ENCODE results near the gene ATP8B4.

Gene ATP8B4

DNA sequence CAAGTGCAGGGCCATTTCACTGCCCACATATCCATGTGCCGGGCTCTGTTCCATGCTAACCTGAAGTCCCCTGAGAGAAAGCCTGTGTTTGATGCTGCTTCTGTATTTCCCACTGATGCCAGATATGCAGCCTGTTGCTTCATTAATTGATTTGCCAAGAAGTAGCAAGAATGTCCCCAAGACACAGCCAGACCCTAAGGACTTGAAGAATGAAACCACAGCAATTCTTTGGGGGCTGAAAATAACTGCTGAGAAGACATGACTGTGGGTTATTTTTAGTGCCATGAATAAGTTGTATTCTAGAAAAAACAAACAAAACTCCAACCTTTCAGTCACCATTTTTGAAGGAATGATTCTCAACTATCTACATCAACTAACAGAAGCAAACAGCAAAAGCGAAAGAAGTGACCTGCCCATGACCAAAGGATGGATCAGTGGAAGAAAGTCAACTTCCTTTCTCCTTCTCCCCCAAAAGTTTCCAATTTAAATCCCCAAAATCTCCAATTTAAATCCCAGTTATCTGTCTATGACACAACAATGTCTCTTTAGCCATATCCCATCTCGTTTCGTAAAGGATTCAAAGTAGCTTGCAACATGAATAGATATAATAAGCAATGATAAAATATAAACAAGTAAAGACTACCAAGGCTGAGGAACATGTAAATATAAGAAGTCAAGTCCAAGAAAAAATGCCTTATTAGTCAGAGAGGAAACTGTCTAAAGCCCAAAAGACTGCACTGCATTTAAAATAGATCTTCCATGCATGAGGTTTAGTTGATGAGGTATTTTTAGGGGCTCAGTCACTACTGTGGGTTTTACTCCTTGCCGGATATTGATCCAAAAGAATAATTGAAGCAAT is 271.4 kb downstream of the ATP8B4 start:
- no peak for DNase-seq

- no peak for DNase-seq
These were observed 274.6 kb downstream of the ATP8B4 start for GRCh38 chr15:49844390-49844789.

DNA sequence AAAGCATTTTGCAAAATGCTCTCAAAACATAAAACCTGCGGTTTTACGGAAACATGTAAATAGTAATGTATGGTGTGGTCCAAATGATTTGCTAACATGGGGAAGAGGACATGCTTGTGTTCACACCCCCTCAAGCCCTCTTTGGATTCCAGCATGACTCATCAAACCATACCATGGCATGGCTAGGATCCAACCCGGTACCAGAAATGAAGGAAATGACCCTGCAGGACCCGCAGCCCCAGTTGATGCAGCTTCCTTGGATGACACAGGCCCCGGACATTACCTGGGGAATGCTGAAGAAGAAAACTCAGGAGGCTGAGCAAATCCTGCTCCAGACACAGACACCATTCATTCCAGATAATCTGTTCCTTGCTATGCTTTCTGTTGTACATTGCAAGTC is 275.3 kb downstream of the ATP8B4 start:
- DNase-seq, result no peak

DNA sequence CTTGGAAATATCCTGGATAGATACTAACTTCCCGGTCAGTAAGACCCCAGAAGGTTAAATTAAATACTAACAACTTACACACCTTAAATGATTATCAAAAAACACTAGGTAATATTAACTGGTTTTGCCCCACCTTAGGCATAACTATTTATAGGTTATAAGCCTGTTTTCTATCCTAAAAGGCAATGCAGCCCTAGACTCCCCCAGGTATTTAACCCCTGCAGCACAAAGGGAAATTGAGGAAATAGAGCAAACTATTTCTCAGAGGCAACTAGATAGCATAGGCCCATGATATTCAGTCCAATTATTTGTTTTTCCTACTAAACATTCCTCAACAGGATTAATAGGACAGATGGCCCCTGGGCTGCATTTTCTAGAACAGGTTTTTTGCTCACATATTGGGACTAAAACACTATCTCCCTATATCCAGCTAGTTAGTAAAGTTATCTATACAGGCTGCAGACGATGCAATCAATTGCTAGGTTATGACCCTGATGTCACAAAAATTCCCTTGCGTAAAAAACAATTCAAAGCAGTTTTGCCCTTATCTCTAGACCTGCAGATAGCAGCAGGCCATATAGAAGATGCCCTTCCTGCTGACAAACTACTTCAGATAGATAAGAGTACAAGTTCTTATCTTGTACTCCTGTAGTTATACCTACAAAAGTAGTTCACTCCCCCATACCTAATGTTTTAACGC is 276.9 kb downstream of the ATP8B4 start:
- DNase-seq, result no peak

DNA sequence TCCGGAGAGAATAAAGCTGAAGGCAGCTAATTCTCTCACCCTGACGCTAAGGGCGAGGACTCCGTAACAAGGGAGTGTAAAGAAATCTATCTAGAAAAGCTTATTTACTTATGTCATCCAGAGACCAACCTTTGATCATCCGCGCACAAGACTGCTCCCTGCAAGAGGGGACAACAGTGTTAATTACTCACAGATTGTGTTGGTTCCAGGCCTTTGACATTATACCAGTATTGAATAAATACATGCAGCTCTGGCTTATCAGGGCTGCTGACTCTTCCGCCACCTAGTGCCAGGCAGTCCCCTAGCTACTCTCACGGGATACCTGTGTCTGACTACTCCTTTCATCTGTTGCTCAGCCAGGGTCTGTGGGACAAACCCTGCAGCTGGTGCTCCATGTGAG is 286.5 kb downstream of the ATP8B4 start:
- peak; percentile 1 for DNase-seq

DNA sequence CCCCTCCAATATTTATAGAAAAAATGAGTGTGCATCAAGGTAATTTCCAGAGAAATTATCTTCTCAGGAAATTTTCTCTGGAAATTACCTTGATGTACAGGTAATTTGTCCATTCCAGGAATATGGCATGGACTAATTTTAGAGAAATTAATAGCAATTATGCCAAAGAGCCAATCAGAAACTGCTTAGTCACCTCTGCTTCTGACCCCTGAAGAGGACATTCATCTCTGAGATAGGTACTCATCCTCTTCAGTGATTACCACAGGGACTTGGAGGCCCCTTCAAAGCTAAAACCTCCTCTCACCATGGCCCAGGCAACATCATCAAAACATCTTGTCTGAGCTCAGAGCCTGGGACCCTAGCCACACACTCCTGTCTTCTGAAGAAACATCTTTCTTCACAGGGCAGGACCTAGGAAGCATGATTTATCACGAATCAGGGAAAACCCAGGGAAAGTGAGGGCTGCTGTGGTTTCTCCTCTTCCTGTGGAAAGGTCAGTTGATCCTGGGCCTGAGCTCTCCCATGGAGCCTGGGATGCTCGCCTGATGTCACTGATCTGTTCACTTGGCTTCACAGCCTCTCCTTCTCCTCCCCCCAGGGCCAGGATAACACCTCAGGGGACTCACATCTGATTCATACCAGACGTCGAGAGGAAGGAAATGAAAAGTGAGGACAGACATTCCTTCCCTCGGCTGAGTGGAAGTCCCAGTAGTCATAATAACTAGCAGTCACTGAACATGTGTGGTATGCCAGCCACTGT is 287.6 kb downstream of the ATP8B4 start:
- DNase-seq, result no peak

DNA sequence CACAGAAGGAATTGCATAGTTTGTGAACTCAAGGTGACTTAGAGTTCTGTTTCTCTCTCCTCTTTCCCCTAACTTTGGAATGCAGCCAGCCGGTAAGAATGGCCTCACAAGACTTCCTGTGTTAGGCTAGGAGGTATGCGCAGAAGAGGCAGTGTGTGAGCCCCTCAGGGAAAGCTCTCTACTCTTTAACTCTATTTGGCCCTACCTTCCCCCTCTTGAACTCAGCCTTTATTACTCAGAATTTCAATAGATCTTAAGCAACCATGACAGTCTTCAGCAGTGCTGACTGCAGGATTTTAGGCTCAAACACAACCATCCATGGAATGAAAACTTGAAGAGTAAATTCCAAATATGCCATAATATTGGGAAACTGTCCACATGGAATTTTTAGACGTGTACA is 288.6 kb downstream of the ATP8B4 start:
- no peak for DNase-seq

GRCh38 chr15:49827311-49827710 is 291.7 kb downstream of the ATP8B4 start:
- DNase-seq, result no peak

DNA sequence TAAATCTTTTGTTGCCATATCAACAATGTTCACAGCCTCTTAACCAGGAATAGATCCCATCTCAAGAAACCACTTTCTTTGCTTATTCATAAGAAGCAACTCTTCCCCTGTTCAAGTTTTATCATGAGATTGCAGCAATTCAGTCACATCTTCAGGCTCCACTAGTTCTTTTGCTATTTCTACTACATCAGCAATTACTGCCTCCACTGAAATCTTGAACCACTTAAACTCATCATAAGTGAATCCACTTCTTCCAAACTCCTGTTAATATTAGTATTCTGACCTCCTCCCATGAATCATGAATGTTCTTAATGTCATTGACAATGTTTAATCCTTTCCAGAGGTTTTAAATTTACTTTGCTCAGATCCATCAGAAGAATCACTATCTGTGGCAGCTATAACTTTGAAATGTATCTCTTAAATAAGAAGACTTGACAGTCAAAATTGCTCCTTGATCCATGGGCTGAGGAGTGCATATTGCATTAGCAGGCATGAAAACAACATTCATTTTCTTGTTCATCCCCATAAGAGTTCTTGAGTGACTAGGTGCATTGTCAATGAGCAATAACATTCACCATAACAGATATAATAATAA is 292.3 kb downstream of the ATP8B4 start:
- DNase-seq, result no peak

DNA sequence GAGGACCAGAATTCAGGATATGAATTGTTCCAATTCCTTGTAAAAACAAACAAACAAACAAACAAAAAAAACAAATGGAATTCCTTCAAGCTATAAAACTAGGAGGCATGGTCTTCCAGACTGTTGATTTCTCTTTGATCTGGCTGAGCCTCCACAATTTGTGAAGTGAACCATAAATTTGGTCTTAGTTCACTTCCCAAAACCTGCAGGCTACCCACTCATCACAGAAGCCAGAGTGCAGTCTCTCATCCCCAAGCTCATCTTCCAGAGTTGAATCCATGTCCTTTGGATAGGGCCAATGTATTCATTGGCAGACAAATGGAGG is 294.3 kb downstream of the ATP8B4 start:
- no peak for DNase-seq

GRCh38 chr15:49823987-49824774 is 294.9 kb downstream of the ATP8B4 start:
- no peak for DNase-seq

DNA sequence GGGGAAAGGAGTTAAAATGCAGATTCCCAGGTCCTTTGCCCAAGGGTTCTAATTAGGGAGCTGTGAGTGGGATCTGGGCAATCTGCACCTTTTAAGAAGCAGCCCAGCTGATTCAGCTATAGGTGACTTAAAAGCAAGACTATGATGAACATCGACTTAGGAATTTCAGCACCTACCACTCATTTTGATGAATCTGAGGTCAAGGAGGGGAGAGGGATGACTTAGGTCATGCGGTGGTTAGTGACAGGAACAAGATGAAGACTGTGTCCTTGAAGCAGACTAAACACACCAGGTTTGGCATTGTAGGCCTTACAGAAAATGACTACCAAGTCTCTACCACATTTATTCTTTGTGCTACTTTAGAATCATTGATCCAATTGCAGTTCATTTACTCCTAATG is 301.9 kb downstream of the ATP8B4 start:
- DNase-seq, result no peak

DNA sequence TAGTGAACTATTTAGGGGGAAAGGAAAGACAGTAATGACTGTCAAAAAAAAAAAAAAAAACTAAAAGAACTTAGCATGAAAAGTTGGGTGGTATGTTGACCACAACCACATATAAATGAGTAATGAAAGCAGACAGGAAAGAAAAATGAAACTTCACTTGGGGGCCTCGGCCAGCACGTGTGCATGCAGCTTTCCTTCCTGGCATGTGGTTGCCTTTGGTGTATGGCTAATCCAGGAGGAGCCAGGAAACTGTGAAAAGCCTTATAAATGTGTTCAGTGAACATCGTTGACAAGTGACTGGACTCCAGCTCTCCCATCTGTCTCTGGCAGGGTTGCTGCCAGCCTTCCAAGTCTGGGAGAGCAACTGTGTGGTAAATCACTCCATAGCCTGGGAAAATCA is 303.1 kb downstream of the ATP8B4 start:
- peak; percentile 6 for DNase-seq

GRCh38 chr15:49815526-49815925 is 303.5 kb downstream of the ATP8B4 start:
- no peak for DNase-seq

DNA sequence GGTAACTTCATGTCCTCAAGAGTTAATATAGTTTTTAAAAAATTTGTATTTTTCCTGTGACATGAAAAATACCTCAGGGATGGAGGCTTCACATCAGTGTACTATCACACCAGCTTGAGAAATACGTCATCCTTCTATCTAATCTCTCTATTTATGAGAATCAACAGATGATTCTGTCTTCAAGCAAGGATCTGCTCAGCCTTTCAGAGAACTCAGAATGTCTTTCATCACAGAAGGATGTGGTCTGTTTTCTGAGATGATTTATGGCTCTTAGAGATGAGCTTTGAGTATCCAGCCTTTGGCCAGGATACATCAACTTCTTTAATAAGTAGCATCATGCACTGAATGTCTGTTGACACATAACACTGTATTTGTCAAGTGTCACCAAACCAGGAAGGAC is 304.3 kb downstream of the ATP8B4 start:
- DNase-seq, result no peak

- DNase-seq, result no peak
These were observed 305.4 kb downstream of the ATP8B4 start for GRCh38 chr15:49813625-49814024.

- DNase-seq, result no peak
These were observed 308.3 kb downstream of the ATP8B4 start for GRCh38 chr15:49810720-49811119.

DNA sequence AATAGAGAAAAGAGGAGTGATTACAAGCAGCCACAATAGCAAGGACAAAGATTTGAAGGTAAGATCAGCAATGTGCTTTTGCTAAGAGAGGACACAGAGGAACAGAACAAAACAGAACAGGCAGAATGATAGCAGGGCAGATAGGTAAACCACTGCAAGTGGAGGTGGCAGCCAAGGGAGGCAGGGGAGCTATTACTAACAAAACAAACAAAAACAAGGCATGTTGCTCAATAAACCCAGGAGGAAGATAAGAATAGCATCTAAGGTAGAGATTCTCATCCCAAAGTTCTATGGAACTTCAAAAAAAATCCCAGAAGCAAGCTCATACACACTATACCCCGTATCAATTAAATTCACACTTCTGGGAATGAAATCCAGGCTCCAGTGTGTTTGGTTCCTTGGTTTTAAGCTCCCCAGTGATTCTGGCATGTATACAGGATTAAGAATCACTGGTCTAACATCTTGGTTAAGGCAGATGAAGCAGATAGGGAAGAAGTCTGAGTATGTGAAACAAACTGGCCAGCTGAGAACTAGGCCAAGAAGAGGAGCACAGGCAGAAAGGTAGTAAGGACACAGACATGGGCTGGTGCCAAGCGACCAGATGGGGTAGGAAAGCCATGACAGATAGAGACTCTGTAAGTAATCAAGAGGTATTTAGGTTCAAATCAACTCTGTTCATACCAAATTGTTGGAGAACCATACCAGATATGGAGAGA is 309.0 kb downstream of the ATP8B4 start:
- no peak for DNase-seq

DNA sequence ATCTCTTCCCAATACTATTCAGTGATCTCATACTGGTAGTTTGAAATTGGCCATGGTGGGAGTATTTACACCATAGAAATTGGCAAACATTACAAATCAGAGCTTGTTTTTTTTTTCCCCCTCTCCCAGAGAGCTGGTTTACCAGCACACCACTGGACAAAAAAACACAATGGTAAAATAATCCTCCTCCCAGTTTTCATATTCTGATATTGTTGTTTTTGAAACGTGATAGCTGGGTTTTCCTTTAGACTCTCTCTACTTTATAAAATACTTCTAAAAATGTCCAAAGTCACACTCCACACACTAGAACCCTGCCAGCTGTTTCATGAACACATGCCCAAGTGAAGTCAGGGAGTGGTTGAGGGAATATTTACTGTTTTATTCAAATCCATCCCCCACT is 310.7 kb downstream of the ATP8B4 start:
- DNase-seq, result no peak
